Stimulated activated CD4-positive, alpha-beta T cell treated with anti-CD3 and anti-CD28 coated beads, TNF-alpha, amount 100 ng/mL, for 48 hours (primary cell): Measurements from ENCODE around the gene CYP1A2.

ENCODE experiments used
- DNase-seq, 3 donors: peaks; one replicate each; pipeline ENCODE4 v3.0.0-alpha.2; 2020; ENCODE audit warnings: low read depth in 3 of 3

The CYP1A2 gene

GRCh38 chr15:74802862-74803447, 54.3 kb downstream of the CYP1A2 start:
- no peak for DNase-seq

GRCh38 chr15:74804935-74805334, 56.3 kb downstream of the CYP1A2 start:
- DNase-seq = no peak
